IPS DF 4.7 (cell line): Measurements from ENCODE around the gene ALPI.
"Not testable (repeated sequence)": the region's sequence is repeated elsewhere in the genome, so short reads cannot be mapped to it uniquely, and the experiment has no call there.

ENCODE experiments used
- DNase-seq: peaks from one replicate; pipeline ENCODE4 v3.0.0-alpha.2; 2013; ENCODE audit warnings: low spot score; ENCODE audit errors: extremely low read depth

ALPI gene

GRCh38 chr2:232441922-232442321, 14.0 kb upstream of the ALPI start:
- not testable (repeated sequence) for DNase-seq

GRCh38 chr2:232442431-232442830, 13.5 kb upstream of the ALPI start:
- not testable (repeated sequence) for DNase-seq

GRCh38 chr2:232443047-232443446, 12.9 kb upstream of the ALPI start:
- not testable (repeated sequence) for DNase-seq

DNA sequence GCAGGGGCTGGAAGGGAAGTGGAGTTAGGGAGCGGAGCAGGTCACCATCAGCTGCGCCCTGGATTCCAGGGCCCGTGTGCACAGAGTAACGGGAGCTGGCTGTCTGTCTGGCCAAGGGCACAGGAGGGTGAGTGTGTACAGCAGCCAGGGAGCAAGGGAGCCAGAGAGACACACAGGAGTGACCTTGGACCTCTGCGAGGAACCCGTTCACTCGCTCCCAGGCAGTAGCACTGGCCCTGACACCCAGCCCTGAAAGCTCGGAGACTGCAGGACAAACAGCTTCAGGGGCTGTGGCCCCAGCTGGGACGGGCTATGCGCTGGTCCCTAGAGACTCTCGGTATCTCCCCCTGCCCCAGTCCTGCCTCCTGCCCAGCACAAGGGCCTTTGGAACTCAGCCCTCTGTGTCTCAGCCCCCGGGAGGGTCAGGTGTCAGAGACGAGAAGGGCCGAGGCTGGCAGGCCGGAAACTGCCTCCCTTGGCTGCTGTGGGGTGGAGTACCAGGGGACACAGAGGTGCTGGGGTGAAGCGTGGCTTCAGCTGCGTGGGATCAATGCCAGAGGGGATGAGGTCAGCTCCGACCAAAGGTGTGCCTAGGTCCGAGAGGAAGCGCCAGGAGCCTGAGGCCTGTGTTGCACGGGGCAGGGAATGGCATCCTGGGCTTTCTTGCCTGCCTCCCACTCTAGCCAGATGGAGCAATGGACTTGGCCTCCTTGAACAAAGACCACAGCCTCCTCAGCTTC, 12.1 kb upstream of the ALPI start:
- not testable (repeated sequence) for DNase-seq

DNA sequence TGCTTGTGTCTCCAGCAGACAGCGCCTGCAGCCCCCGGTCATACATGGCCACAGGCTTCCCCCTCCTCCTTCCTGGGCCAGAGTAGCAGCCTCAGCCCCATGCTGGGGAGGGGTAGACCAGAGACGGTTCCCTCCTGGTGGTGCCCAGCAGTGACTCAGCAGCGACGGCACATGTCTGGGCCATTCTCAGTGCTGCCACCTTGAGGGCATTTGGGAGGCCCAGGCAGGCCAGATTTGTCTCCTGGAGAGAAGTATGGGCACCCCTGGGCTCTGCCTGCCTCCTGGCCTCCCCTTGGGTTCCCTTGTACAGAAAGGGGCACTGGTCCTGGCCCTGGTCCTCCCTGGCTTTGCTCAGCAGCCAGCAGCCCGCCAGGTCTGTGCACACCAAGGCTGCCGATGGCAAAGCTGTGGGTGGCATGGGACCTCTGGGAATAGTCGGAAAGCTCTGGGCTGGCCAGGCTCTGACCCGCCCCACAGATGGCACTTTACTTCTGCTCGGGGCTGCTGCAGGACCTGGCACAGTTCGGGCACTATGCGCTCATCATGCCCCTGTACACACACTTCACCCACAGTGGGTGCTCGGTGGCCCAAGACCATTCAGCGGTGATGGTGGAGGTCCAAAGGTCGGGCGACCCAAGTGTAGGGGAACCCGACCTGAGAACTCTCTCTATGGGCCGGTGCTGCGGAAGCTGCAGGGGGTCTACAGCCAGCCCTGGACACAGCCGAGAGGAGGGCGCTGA, 11.4 kb upstream of the ALPI start:
- no peak for DNase-seq

- DNase-seq: not testable (repeated sequence)
Measured at GRCh38 chr2:232445149-232445885, 10.6 kb upstream of the ALPI start.

GRCh38 chr2:232446266-232446777, 9.6 kb upstream of the ALPI start:
- not testable (repeated sequence) for DNase-seq

DNA sequence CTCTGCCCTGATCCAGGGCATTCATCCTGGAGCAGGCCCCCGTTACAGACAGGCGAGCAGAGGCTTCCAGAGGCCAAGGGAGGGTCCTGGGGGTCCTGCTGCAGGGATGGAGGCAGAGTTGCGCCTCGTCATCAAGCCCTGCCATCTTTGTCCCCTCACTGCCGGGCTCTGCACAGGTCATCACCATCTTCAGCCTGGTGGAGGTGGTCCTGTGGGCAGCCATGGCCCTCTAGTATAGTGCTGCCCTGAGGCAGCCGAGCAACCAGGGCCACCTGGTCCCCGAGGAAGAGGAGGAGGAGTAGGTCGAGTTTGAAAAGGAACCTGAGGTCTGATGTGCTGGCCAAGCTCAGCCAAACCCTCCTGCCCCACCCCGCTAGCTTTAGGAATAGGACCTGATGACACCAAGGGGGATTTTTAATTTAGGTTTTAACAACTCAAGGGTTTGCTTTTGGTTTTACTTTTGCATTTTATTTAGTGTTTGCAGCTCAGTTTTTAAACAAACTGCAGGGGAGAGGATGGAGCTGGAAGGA, 8.8 kb upstream of the ALPI start:
- no peak for DNase-seq

GRCh38 chr2:232447638-232448303, 8.2 kb upstream of the ALPI start:
- DNase-seq: no peak

GRCh38 chr2:232448304-232448690, 7.7 kb upstream of the ALPI start:
- DNase-seq: no peak

GRCh38 chr2:232449964-232450363, 6.0 kb upstream of the ALPI start:
- no peak for DNase-seq

- not testable (repeated sequence) for DNase-seq
Measured at GRCh38 chr2:232451645-232452044, 4.3 kb upstream of the ALPI start.

DNA sequence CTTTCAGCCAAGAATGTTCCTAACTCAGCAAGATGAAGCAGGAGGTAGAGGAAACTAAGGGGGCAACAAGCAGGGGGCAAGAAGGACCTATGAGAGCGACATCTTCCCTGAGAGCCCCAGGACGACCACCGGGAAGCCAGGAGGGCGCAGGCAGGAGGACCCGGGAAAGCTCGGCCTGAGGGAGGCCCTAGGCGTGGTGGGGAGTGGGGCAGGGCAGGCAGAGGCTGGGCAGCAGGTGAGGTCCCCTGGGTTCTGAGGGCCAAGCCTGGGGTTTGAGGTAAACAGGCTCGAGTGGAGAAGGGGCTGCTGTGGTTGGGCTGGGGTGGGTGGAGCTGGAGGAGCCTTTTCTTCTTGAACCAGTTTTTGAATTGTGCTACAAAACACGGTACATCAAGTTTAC, 1.3 kb upstream of the ALPI start:
- DNase-seq: no peak

DNA sequence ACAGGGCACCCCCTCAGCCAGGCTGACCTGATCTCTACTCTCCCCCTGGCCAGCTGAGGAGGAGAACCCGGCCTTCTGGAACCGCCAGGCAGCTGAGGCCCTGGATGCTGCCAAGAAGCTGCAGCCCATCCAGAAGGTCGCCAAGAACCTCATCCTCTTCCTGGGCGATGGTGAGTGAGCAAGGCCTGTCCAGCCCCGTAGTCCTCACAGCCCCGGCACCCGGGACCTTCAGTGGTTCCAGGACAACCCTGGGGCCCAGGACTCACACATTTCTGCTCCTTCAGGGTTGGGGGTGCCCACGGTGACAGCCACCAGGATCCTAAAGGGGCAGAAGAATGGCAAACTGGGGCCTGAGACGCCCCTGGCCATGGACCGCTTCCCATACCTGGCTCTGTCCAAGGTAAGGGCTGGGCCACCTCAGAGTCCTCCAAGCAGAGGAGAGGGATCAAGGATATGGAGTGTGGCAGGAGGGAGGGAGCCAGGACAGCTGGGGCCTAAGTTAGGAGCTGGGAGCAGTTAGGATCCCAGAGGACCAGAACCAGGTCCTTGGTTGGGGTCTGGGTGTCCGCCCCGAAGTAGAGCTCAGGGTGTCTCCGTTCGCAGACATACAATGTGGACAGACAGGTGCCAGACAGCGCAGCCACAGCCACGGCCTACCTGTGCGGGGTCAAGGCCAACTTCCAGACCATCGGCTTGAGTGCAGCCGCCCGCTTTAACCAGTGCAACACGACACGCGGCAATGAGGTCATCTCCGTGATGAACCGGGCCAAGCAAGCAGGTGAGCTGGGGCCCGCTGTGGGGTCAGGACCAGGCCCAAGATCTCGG, 555 bp downstream of the ALPI start:
- DNase-seq: no peak

GRCh38 chr2:232457121-232458011, 1.4 kb downstream of the ALPI start:
- no peak for DNase-seq

GRCh38 chr2:232458051-232458660, 2.2 kb downstream of the ALPI start:
- DNase-seq: no peak

DNA sequence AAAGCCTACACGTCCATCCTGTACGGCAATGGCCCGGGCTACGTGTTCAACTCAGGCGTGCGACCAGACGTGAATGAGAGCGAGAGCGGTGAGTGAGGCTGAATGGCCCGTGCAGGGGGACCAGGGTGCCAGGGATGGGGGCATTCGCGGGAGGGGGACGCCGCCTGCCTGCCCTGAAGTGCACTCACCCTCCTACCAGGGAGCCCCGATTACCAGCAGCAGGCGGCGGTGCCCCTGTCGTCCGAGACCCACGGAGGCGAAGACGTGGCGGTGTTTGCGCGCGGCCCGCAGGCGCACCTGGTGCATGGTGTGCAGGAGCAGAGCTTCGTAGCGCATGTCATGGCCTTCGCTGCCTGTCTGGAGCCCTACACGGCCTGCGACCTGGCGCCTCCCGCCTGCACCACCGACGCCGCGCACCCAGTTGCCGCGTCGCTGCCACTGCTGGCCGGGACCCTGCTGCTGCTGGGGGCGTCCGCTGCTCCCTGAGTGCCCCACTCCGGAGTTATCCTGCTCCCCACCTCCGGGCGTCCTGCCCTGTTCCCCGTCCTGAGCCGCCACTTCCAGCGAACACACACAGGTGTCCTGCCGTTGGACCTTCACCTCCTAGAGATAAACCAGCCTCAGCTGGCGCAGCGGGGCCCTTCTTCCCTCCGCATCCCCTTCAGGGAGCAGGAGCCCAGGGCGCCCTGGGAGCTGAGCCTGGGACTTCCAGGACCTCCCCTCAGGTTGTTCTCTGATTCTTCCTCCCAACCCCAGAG, 2.9 kb downstream of the ALPI start:
- no peak for DNase-seq

GRCh38 chr2:232459419-232460035, 3.6 kb downstream of the ALPI start:
- DNase-seq: no peak
